HG02840 (cell line): ENCODE measurements around the gene WDR70.
"Not testable (repeated sequence)": the region's sequence is repeated elsewhere in the genome, so short reads cannot be mapped to it uniquely, and the experiment has no call there.

Experiments
- ATAC-seq: cut with Tn5 transposase; IDR thresholded peaks from one replicate; pipeline ENCODE4 v1.9.1; 2021; ENCODE audit warnings: mild to moderate bottlenecking, moderate library complexity, moderate number of reproducible peaks; ENCODE audit not compliant: unreplicated experiment, low FRiP score

The WDR70 gene

GRCh38 chr5:37506722-37507121, 127.6 kb downstream of the WDR70 start:
- ATAC-seq: no peak

- no peak for ATAC-seq
Observed at GRCh38 chr5:37511646-37512045, 132.5 kb downstream of the WDR70 start.

GRCh38 chr5:37514946-37515345, 135.8 kb downstream of the WDR70 start:
- ATAC-seq: no peak

GRCh38 chr5:37517686-37518085, 138.6 kb downstream of the WDR70 start:
- no peak for ATAC-seq

- not testable (repeated sequence) for ATAC-seq
Observed at GRCh38 chr5:37518356-37518755, 139.2 kb downstream of the WDR70 start.

GRCh38 chr5:37519304-37519703, 140.2 kb downstream of the WDR70 start:
- ATAC-seq: no peak

- no peak for ATAC-seq
Observed at GRCh38 chr5:37519807-37520206, 140.7 kb downstream of the WDR70 start.

GRCh38 chr5:37520811-37521210, 141.7 kb downstream of the WDR70 start:
- no peak for ATAC-seq

- no peak for ATAC-seq
Observed at GRCh38 chr5:37532976-37533740, 154.0 kb downstream of the WDR70 start.

- ATAC-seq: no peak
Observed at GRCh38 chr5:37533851-37534250, 154.7 kb downstream of the WDR70 start.

- ATAC-seq: no peak
Observed at GRCh38 chr5:37539459-37539858, 160.3 kb downstream of the WDR70 start.

- no peak for ATAC-seq
Observed at GRCh38 chr5:37543216-37543615, 164.1 kb downstream of the WDR70 start.

GRCh38 chr5:37549411-37549810, 170.3 kb downstream of the WDR70 start:
- ATAC-seq: no peak

GRCh38 chr5:37552161-37552560, 173.0 kb downstream of the WDR70 start:
- ATAC-seq: no peak

GRCh38 chr5:37552770-37553719, 173.9 kb downstream of the WDR70 start:
- no peak for ATAC-seq

- ATAC-seq: no peak
Observed at GRCh38 chr5:37553720-37554404, 174.7 kb downstream of the WDR70 start.

GRCh38 chr5:37554405-37554739, 175.3 kb downstream of the WDR70 start:
- ATAC-seq: no peak

- ATAC-seq: no peak
Observed at GRCh38 chr5:37554938-37555337, 175.8 kb downstream of the WDR70 start.

GRCh38 chr5:37557734-37558293, 178.7 kb downstream of the WDR70 start:
- ATAC-seq: no peak

GRCh38 chr5:37565062-37565670, 186.0 kb downstream of the WDR70 start:
- ATAC-seq: no peak
